HCT116 (cell line): ENCODE results near the gene RAI14. TPM values are rescaled to one million over a fixed set of nuclear protein-coding genes. Genes with fewer than 3 reads are reported as not detected.

ENCODE experiments used
- ATAC-seq: fragments of 200-7000 bp; cut with Tn5 transposase; 2 replicates; pipeline ENCODE4 v1.9.1; 2020; ENCODE audit warnings: mild to moderate bottlenecking, moderate library complexity
- BruUV-seq: library from RNA; stranded (reverse); fragments of 400-500 nt; replicated peaks from 2 replicates; lab custom pipeline; 2021; lab: Mats Ljungman, UMichigan
- CTCF ChIA-PET: fragments of 300-600 bp; sonication (Branson Sonifier 250); formaldehyde crosslinking; loops from one replicate; lab custom pipeline; 2021; ENCODE audit warnings: antibody characterized with exemption; lab: Charles Lee
- POLR2A ChIA-PET: fragments of 300-600, 350-600 bp; sonication (Branson Sonifier 250); formaldehyde crosslinking; loops from one replicate; lab custom pipeline; 2021; ENCODE audit warnings: antibody characterized with exemption; lab: Charles Lee
- RAD21 ChIA-PET, 2 experiments: fragments of 300-600 bp; sonication (Branson Sonifier 250); formaldehyde crosslinking; loops; one replicate each; lab custom pipeline; 2023; ENCODE audit warnings: low total read pairs in 2 of 2; ENCODE audit not compliant: uncharacterized antibody in 2 of 2, unreplicated experiment in 2 of 2, low non-redundant PET in 1 of 2; lab: Charles Lee
- DNase-seq: peaks from one replicate; pipeline ENCODE4 v3.0.0-alpha.2; 2010; ENCODE audit warnings: low read depth, low spot score
- H2AFZ ChIP-seq: fragments of 200-600 bp; shearing (Covaris generic), sonication (generic); 2 replicates; pipeline ENCODE4 v1.6.1; 2017; ENCODE audit warnings: low read depth, mixed run types, mixed read lengths, antibody characterized with exemption, low read length; ENCODE audit not compliant: poor library complexity, severe bottlenecking
- H3K27ac ChIP-seq: 2 replicates; pipeline ENCODE4 v1.5.1; 2012; ENCODE audit warnings: low read depth, low read length
- H3K27me3 ChIP-seq: fragments of 200-600 bp; sonication (generic); 2 replicates; pipeline ENCODE4 v1.6.1; 2016; ENCODE audit warnings: mixed run types, low read length, mixed read lengths; ENCODE audit not compliant: insufficient read depth
- H3K36me3 ChIP-seq, 2 experiments: fragments of 200-500 bp in 1 of 2; fragments of 200-600 bp in 1 of 2; sonication (Bioruptor generic) in 1 of 2; sonication (generic) in 1 of 2; 2 replicates each; pipeline versions ENCODE4 v1.5.1 to v1.6.1; 2014 to 2016; ENCODE audit warnings: low read length in 2 of 2, inconsistent platforms in 1 of 2, mixed read lengths in 1 of 2, mixed run types in 1 of 2; ENCODE audit not compliant: insufficient read depth in 2 of 2, control insufficient read depth in 1 of 2
- H3K4me1 ChIP-seq, 2 experiments: fragments of 200-600 bp in 1 of 2; sonication (generic) in 1 of 2; 2 replicates each; pipeline versions ENCODE4 v1.5.1 to v1.6.1; 2012 to 2017; ENCODE audit warnings: low read length in 2 of 2, inconsistent platforms in 1 of 2, mild to moderate bottlenecking in 1 of 2, mixed read lengths in 1 of 2, mixed run types in 1 of 2, moderate library complexity in 1 of 2; ENCODE audit not compliant: insufficient read depth in 2 of 2, control insufficient read depth in 1 of 2
- H3K4me2 ChIP-seq: fragments of 200-600 bp; sonication (generic); 2 replicates; pipeline ENCODE4 v1.6.1; 2017; ENCODE audit warnings: mixed run types, low read length, mixed read lengths
- H3K4me3 ChIP-seq, 2 experiments: fragments of 200-600 bp in 1 of 2; sonication (generic) in 1 of 2; replicated peaks in 1 of 2; 2 replicates each; pipeline ENCODE4 v1.5.1; 2011 to 2016; ENCODE audit warnings: low read length in 2 of 2, control low read depth in 1 of 2, low read depth in 1 of 2, mild to moderate bottlenecking in 1 of 2, mixed read lengths in 1 of 2, mixed run types in 1 of 2
- H3K79me2 ChIP-seq: fragments of 200-600 bp; sonication (generic); 2 replicates; pipeline ENCODE4 v1.6.1; 2017; ENCODE audit warnings: mild to moderate bottlenecking, mixed run types, low read length, moderate library complexity, mixed read lengths; ENCODE audit not compliant: insufficient read depth
- H3K9ac ChIP-seq: fragments of 200-600 bp; sonication (generic); 2 replicates; pipeline ENCODE4 v1.6.1; 2016; ENCODE audit warnings: low read length, mixed read lengths
- H3K9me2 ChIP-seq: fragments of 200-600 bp; sonication (generic), shearing (Covaris generic); 2 replicates; pipeline ENCODE4 v1.6.1; 2017; ENCODE audit warnings: mixed run types, mild to moderate bottlenecking, moderate library complexity; ENCODE audit not compliant: insufficient read depth
- H3K9me3 ChIP-seq, 2 experiments: fragments of 200-500 bp in 1 of 2; fragments of 200-600 bp in 1 of 2; sonication (Bioruptor generic) in 1 of 2; sonication (generic) in 1 of 2; 2 replicates each; pipeline ENCODE4 v1.6.1; 2014 to 2017; ENCODE audit warnings: low read length in 2 of 2, mixed read lengths in 2 of 2, inconsistent platforms in 1 of 2, low read depth in 1 of 2, mild to moderate bottlenecking in 1 of 2, mixed run types in 1 of 2, moderate library complexity in 1 of 2; ENCODE audit not compliant: control insufficient read depth in 1 of 2, insufficient read depth in 1 of 2
- H4K20me1 ChIP-seq: fragments of 200-600 bp; sonication (generic), shearing (Covaris generic); 2 replicates; pipeline ENCODE4 v1.6.1; 2017; ENCODE audit warnings: mixed run types, mild to moderate bottlenecking, moderate library complexity; ENCODE audit not compliant: insufficient read depth
- CEBPB ChIP-seq: IDR thresholded peaks from 2 replicates; pipeline ENCODE4 v1.6.1; 2012; ENCODE audit warnings: low read depth
- ELF1 ChIP-seq: IDR thresholded peaks from 2 replicates; pipeline ENCODE4 v1.6.1; 2012; ENCODE audit warnings: low read depth, borderline replicate concordance
- FOSL1 ChIP-seq: IDR thresholded peaks from 2 replicates; pipeline ENCODE4 v1.6.1; 2012; ENCODE audit warnings: low read depth
- JUND ChIP-seq: IDR thresholded peaks from 2 replicates; pipeline ENCODE4 v1.6.1; 2012
- POLR2AphosphoS5 ChIP-seq: IDR thresholded peaks from 2 replicates; pipeline ENCODE4 v1.6.1; 2011; ENCODE audit warnings: mild to moderate bottlenecking, low read depth, low read length, moderate library complexity
- RAD21 ChIP-seq: IDR thresholded peaks from 2 replicates; pipeline ENCODE4 v1.6.1; 2012; ENCODE audit warnings: low read depth, mild to moderate bottlenecking
- SIN3A ChIP-seq: IDR thresholded peaks from 2 replicates; pipeline ENCODE4 v1.6.1; 2012; ENCODE audit warnings: low read depth
- YY1 ChIP-seq: IDR thresholded peaks from 2 replicates; pipeline ENCODE4 v1.6.1; 2011; ENCODE audit warnings: low read length, low read depth, moderate library complexity, mild to moderate bottlenecking; ENCODE audit not compliant: insufficient replicate concordance; ENCODE audit errors: extremely low read depth
- ZFX ChIP-seq: fragments of 450-650 bp; IDR thresholded peaks from 2 replicates; pipeline ENCODE4 v1.6.1; 2017
- ZNF274 ChIP-seq: fragments of 200-500 bp; sonication (Bioruptor generic); IDR thresholded peaks from 2 replicates; pipeline ENCODE4 v1.6.1; 2014; ENCODE audit warnings: mild to moderate bottlenecking, low read depth, low read length, inconsistent platforms
- intact Hi-C: fragments of 100-400 bp; cut with micrococcal nuclease; formaldehyde crosslinking; loops from 2 replicates; pipeline ENCODE4 v1.10.0; 2022
- total RNA-seq: library from RNA; stranded (reverse); gene quantifications from one replicate; pipeline ENCODE4 v1.2.1, GENCODE V29; 2021; ENCODE audit not compliant: unreplicated experiment
- TF ChIP-seq, protein P1 (sequence below), 3 experiments: fragments of 200-600 bp in 1 of 3; sonication (generic) in 1 of 3; IDR thresholded peaks in 2 of 3; conservative IDR thresholded peaks in 1 of 3; 2 replicates each; pipeline ENCODE4 v1.5.1; 2012 to 2017; ENCODE audit warnings: low read depth in 2 of 3, low read length in 2 of 3, antibody characterized with exemption in 1 of 3, borderline replicate concordance in 1 of 3, control low read depth in 1 of 3, mild to moderate bottlenecking in 1 of 3, mixed read lengths in 1 of 3, mixed run types in 1 of 3, moderate library complexity in 1 of 3; ENCODE audit not compliant: insufficient read depth in 1 of 3
- TF ChIP-seq, protein P2 (sequence below): IDR thresholded peaks from 2 replicates; pipeline ENCODE4 v1.6.1; 2012
- TF ChIP-seq, protein P3 (sequence below): IDR thresholded peaks from 2 replicates; pipeline ENCODE4 v1.6.1; 2012

RAI14 gene
- total RNA-seq, 1 experiment from 2014 or later = 47.9 TPM

- TF ChIP-seq ZNF274 (no peak), SIN3A (no peak), JUND (no peak), CEBPB (no peak)
Observed at GRCh38 chr5:34626036-34626435, 30.1 kb upstream of the RAI14 start (continued).

DNA sequence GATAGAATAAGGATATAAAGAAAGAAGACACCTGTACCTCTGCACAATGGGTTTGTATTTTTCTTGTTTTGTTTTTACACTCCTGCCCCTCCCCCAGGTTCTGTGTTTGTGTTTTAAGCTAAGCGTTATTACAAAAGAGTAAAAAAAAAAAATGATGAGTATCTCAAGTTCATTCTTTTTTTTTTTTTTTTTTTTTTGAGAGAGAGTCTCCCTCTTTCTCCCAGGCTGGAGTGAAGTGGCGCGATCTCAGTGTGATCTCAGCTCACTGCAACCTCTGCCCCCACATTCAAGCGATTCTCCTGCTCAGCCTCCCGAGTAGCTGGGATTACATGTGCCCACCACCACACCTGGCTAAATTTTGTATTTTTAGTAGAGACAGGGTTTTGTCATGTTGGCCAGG, 29.4 kb upstream of the RAI14 start:
- no peak overlapping the region for H2AFZ ChIP-seq
- ChIA-PET POLR2A (no interaction called here), CTCF (no interaction called here), RAD21 (no interaction called here)
- no peak overlapping the region for H3K4me3 ChIP-seq
- no peak overlapping the region for H3K9ac ChIP-seq
- H3K79me2 ChIP-seq = no peaks in the 10 kb centered on the region
- H4K20me1 ChIP-seq = no peaks in the 10 kb centered on the region
- H3K27me3 ChIP-seq = no peaks in the 10 kb centered on the region
- H3K9me3 ChIP-seq = no peaks in the 10 kb centered on the region; a peak in 1 of 4 replicates
- ATAC-seq = no peak
- intact Hi-C loops = no loop called here
- TF ChIP-seq, protein P1, sequence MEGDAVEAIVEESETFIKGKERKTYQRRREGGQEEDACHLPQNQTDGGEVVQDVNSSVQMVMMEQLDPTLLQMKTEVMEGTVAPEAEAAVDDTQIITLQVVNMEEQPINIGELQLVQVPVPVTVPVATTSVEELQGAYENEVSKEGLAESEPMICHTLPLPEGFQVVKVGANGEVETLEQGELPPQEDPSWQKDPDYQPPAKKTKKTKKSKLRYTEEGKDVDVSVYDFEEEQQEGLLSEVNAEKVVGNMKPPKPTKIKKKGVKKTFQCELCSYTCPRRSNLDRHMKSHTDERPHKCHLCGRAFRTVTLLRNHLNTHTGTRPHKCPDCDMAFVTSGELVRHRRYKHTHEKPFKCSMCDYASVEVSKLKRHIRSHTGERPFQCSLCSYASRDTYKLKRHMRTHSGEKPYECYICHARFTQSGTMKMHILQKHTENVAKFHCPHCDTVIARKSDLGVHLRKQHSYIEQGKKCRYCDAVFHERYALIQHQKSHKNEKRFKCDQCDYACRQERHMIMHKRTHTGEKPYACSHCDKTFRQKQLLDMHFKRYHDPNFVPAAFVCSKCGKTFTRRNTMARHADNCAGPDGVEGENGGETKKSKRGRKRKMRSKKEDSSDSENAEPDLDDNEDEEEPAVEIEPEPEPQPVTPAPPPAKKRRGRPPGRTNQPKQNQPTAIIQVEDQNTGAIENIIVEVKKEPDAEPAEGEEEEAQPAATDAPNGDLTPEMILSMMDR (IDR thresholded peaks at IDR 0.05 in 2 of 3, conservative IDR thresholded peaks at IDR 0.05 in 1 of 3; ENCODE audit: borderline replicate concordance in 1 of 3, insufficient read depth in 1 of 3, low read depth in 2 of 3, low read length in 2 of 3) = no peak
- TF ChIP-seq ELF1 = no peak
- no peak for TF ChIP-seq ZFX
- TF ChIP-seq FOSL1 = no peak
- no peak for TF ChIP-seq JUND
- no peak for TF ChIP-seq CEBPB
- no peak for TF ChIP-seq SIN3A
- TF ChIP-seq, protein P2, sequence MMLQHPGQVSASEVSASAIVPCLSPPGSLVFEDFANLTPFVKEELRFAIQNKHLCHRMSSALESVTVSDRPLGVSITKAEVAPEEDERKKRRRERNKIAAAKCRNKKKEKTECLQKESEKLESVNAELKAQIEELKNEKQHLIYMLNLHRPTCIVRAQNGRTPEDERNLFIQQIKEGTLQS = no peak
- TF ChIP-seq, protein P3, sequence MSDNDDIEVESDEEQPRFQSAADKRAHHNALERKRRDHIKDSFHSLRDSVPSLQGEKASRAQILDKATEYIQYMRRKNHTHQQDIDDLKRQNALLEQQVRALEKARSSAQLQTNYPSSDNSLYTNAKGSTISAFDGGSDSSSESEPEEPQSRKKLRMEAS = no peak
- TF ChIP-seq POLR2AphosphoS5 = no peak
- TF ChIP-seq YY1 = no peak
- no peak for TF ChIP-seq RAD21
- no peak overlapping the region for H3K27ac ChIP-seq
- BruUV-seq = no TSS peak
- no peaks in the 10 kb centered on the region for H3K36me3 ChIP-seq
- H3K4me1 ChIP-seq = no peaks in the 10 kb centered on the region
- no peaks in the 10 kb centered on the region for H3K9me2 ChIP-seq
- H3K4me2 ChIP-seq = no peak overlapping the region
- no peak for DNase-seq
